Right lobe of liver (tissue), 6 donors: ENCODE results near the gene CDH7. TPM values are rescaled to one million over a fixed set of nuclear protein-coding genes. Genes with fewer than 3 reads are reported as not detected.

Experiments used
- ATAC-seq, 4 donors: fragments of 200-7000 bp; cut with Tn5 transposase; one replicate each; pipeline ENCODE4 v1.9.1; 2020; ENCODE audit warnings: mild to moderate bottlenecking in 4 of 4, moderate library complexity in 4 of 4
- DNase-seq, 3 donors: peaks; one replicate each; pipeline ENCODE4 v3.0.0-alpha.2; 2020
- H3K27ac ChIP-seq, 3 donors: fragments of 200-600 bp; one replicate each; pipeline ENCODE4 v1.8.0; 2022
- H3K27me3 ChIP-seq, 2 donors: fragments of 200-600 bp; one replicate each; pipeline ENCODE4 v1.8.0; 2022
- H3K36me3 ChIP-seq, 4 donors: fragments of 200-600 bp; sonication (generic) in 1 of 4; one replicate each; pipeline versions ENCODE4 v1.5.1 to v1.8.0; 2017 to 2022; ENCODE audit warnings: control low read depth in 1 of 4
- H3K4me1 ChIP-seq, 4 donors: fragments of 200-600 bp; sonication (generic) in 1 of 4; one replicate each; pipeline versions ENCODE4 v1.5.1 to v1.8.0; 2017 to 2022; ENCODE audit warnings: control low read depth in 1 of 4
- H3K4me3 ChIP-seq, 3 donors: fragments of 200-600 bp; one replicate each; pipeline ENCODE4 v1.8.0; 2022
- H3K9me3 ChIP-seq, 4 donors: fragments of 200-600 bp; sonication (generic) in 1 of 4; one replicate each; pipeline versions ENCODE4 v1.5.1 to v1.8.0; 2017 to 2022; ENCODE audit warnings: control low read depth in 1 of 4
- POLR2A ChIP-seq: fragments of 450-650 bp; IDR thresholded peaks from one replicate; pipeline ENCODE4 v1.6.1; 2017; ENCODE audit warnings: antibody characterized with exemption, mild to moderate bottlenecking
- WGBS: methylation state at CpG from one replicate; pipeline ENCODE4 v1.1.6; 2018; ENCODE audit warnings: low coverage, low lambda C conversion rate; ENCODE audit not compliant: insufficient coverage; ENCODE audit errors: missing lambda C conversion rate; 5-methylcytosine and 5-hydroxymethylcytosine counted together
- intact Hi-C, 2 donors: fragments of 100-400 bp; cut with DNase I; formaldehyde crosslinking; loops; one replicate each; pipeline versions ENCODE4 v1.11.2 to v1.14.1; 2022
- total RNA-seq, 6 experiments: library from RNA; depleted of rRNA in 2 of 6; stranded (reverse); fragments of >200 nt in 2 of 6; fragmentation: NEBNext Ultra II Directional in 3 of 6; extraction: Animal tissue kit (Norgen Biotek cat#: 25700) in 3 of 6; gene quantifications; one replicate each; pipeline versions ENCODE4 v1.1.0 to v1.2.4, GENCODE V29; 2016 to 2023
- TF ChIP-seq, protein P1 (sequence below), 4 donors: fragments of 200-600 bp in 3 of 4; fragments of 450-650 bp in 1 of 4; IDR thresholded peaks; one replicate each; pipeline versions ENCODE4 v1.5.1 to v1.8.0; 2016 to 2022; ENCODE audit warnings: antibody characterized with exemption in 4 of 4, mild to moderate bottlenecking in 2 of 4
- donor health status: DM: no; HTN: yes; CAD: no.
- donor health status: DM: no; HTN: no; CAD: no.
- donor health status: DM: no; HTN: no; CAD: no.
- donor health status: DM: no; HTN: yes; CAD: no.
- donor health status: DM: no; HTN: yes; CAD: no.

The CDH7 gene
- total RNA-seq, 6 experiments from 2014 or later, result not detected

DNA sequence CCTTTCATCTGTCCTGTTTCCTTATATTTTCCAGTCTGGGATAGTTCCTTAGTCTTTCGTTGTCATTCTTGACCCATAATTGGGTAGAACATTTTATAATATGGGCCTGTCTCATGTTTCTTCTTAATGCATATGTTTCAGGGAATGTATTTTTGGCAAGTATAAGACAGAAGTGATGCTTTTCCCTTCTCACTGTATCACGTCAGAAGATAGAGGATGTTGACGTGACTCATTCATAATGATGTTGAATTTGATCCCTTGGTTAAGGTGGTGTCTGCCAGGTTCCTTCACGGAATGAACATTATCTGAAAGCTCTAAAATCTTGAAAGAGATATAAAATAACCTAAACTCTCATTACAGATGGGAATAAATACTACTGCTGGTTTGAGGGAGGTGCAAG is 18.8 kb downstream of the CDH7 start:
- no peaks in the 10 kb centered on the region for H3K4me1 ChIP-seq
- no peak for ATAC-seq
- intact Hi-C loops, result no loop called here
- H3K9me3 ChIP-seq, result no peaks in the 10 kb centered on the region
- TF ChIP-seq, protein P1, sequence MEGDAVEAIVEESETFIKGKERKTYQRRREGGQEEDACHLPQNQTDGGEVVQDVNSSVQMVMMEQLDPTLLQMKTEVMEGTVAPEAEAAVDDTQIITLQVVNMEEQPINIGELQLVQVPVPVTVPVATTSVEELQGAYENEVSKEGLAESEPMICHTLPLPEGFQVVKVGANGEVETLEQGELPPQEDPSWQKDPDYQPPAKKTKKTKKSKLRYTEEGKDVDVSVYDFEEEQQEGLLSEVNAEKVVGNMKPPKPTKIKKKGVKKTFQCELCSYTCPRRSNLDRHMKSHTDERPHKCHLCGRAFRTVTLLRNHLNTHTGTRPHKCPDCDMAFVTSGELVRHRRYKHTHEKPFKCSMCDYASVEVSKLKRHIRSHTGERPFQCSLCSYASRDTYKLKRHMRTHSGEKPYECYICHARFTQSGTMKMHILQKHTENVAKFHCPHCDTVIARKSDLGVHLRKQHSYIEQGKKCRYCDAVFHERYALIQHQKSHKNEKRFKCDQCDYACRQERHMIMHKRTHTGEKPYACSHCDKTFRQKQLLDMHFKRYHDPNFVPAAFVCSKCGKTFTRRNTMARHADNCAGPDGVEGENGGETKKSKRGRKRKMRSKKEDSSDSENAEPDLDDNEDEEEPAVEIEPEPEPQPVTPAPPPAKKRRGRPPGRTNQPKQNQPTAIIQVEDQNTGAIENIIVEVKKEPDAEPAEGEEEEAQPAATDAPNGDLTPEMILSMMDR (IDR thresholded peaks at IDR 0.05), result no peak
- no peak for TF ChIP-seq POLR2A
- no peaks in the 10 kb centered on the region for H3K36me3 ChIP-seq
- no peak overlapping the region for H3K27ac ChIP-seq
- no peak overlapping the region for H3K4me3 ChIP-seq
- no peak for DNase-seq
- 34% methylated on average over 4 of the region's 4 CpGs for WGBS
- no peaks in the 10 kb centered on the region for H3K27me3 ChIP-seq

DNA sequence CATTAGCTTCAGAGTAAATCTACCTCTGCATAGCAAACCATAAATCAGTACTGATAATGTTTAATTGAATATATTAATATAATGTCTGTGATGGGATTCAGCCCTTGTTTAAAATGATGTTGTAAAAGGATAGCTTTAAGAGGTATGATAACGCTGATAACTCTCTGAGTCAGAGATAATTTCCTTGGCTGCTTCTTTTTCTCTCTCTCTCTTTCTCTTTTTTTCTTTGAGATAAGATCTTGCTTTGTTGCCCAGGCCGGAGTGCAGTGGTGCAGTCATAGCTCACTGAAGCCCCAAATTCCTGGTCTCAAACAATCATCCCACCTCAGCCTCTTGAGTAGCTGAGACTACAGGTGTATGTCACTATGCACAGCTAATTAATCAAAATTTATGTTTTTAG is 35.7 kb downstream of the CDH7 start:
- 23% methylated on average over 2 of the region's 2 CpGs for WGBS
- ATAC-seq, result no peak
- Histone ChIP-seq H3K9me3 (no peaks in the 10 kb centered on the region), H3K36me3 (no peaks in the 10 kb centered on the region), H3K4me1 (no peaks in the 10 kb centered on the region), H3K27ac (no peak overlapping the region), H3K27me3 (no peaks in the 10 kb centered on the region), H3K4me3 (no peak overlapping the region)
- intact Hi-C loops, result no loop called here
- no peak for DNase-seq
- no peak for TF ChIP-seq POLR2A
- TF ChIP-seq, protein P1 (IDR thresholded peaks at IDR 0.05), result no peak

DNA sequence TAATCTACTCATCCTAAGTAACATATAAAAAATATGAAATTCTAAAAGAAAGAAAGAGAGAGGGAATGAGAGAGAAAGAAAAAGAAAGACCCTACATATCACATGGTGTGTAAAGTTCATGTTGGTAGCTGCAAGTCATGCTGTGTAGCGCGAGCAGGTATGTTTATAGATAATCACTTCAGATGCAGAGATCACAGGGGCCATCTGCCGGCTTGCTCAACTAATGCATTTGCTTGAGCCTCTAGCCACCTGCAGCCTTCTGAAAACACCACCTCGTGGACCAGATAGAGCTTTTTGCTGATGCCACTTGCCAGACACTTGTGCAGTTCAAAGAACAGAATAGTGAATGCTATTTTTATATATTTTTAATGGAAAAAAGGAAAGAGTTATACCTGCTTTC is 37.6 kb downstream of the CDH7 start:
- intact Hi-C loops, result no loop called here
- Histone ChIP-seq H3K9me3 (no peaks in the 10 kb centered on the region), H3K4me1 (no peaks in the 10 kb centered on the region), H3K27ac (no peak overlapping the region), H3K27me3 (no peaks in the 10 kb centered on the region), H3K36me3 (no peaks in the 10 kb centered on the region), H3K4me3 (no peak overlapping the region)
- TF ChIP-seq POLR2A, result no peak
- TF ChIP-seq, protein P1 (IDR thresholded peaks at IDR 0.05), result peak in 1 of 4 donors; percentile 19
- WGBS, result 49% methylated on average over 4 of the region's 4 CpGs
- DNase-seq, result no peak
- peak in 2 of 4 donors; percentile 42 to 49 for ATAC-seq

DNA sequence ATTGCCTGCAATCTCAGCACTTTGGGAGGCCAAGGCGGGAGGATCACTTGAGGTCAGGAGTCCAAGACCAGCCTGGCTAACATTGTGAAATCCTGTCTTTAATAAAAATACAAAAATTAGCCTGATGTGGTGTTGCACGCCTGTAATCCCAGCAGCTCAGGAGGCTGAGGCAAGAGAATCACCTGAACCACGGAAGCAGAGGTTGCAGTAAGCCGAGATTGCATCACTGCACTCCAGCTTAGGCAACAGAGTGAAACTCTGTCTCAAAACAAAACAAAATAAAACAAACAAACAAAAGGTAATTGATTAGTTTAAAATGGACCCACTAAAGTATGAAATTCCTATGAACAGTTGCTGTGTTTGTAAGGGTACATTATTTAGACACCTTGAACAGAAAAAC is 39.8 kb downstream of the CDH7 start:
- Histone ChIP-seq H3K4me1 (no peaks in the 10 kb centered on the region), H3K27me3 (no peaks in the 10 kb centered on the region), H3K4me3 (no peak overlapping the region), H3K9me3 (no peaks in the 10 kb centered on the region), H3K27ac (no peak overlapping the region), H3K36me3 (no peaks in the 10 kb centered on the region)
- 57% methylated on average over 4 of the region's 4 CpGs for WGBS
- DNase-seq (no peak), ATAC-seq (no peak)
- TF ChIP-seq, protein P1 (IDR thresholded peaks at IDR 0.05), result no peak
- no peak for TF ChIP-seq POLR2A
- intact Hi-C loops, result no loop called here

DNA sequence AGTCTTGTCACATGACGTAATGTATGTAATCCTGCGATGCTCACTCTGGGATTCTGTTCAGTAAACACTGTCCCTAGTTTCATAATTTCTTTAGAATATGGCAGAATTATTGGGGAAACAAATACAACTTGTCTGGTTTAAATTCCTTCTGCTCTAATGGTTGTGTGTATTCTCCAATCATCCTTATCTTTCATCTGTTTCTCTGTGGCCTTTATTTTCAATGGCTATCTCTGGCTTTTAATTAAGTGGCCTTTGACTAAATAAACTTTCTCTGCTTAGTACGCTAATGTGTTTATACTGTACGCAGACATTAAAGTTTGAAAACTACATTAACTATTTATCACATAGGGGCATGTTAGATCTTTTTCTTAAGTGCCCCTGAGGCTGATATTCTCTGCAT is 40.9 kb downstream of the CDH7 start:
- no peaks in the 10 kb centered on the region for H3K27me3 ChIP-seq
- 28% methylated on average over 4 of the region's 4 CpGs for WGBS
- DNase-seq (no peak), ATAC-seq (no peak)
- TF ChIP-seq, protein P1 (IDR thresholded peaks at IDR 0.05), result no peak
- TF ChIP-seq POLR2A, result no peak
- no peak overlapping the region for H3K27ac ChIP-seq
- H3K4me3 ChIP-seq, result no peak overlapping the region
- intact Hi-C loops, result no loop called here
- H3K9me3 ChIP-seq, result no peaks in the 10 kb centered on the region
- H3K4me1 ChIP-seq, result no peaks in the 10 kb centered on the region
- H3K36me3 ChIP-seq, result no peaks in the 10 kb centered on the region
